ENCODE results near the gene MRLN.
"Not testable (repeated sequence)": the region's sequence is repeated elsewhere in the genome, so short reads cannot be mapped to it uniquely, and the experiment has no call there.

The MRLN gene

GRCh38 chr10:59745163-59745650, 8.0 kb downstream of the MRLN start:
- DNase-seq (ENCODE audit: low read depth): no peak

GRCh38 chr10:59744762-59745161, 8.5 kb downstream of the MRLN start:
- DNase-seq (ENCODE audit: low read depth): not testable (repeated sequence)

- DNase-seq (ENCODE audit: low read depth): not testable (repeated sequence)
Measured at GRCh38 chr10:59744156-59744555, 9.1 kb downstream of the MRLN start.

DNA sequence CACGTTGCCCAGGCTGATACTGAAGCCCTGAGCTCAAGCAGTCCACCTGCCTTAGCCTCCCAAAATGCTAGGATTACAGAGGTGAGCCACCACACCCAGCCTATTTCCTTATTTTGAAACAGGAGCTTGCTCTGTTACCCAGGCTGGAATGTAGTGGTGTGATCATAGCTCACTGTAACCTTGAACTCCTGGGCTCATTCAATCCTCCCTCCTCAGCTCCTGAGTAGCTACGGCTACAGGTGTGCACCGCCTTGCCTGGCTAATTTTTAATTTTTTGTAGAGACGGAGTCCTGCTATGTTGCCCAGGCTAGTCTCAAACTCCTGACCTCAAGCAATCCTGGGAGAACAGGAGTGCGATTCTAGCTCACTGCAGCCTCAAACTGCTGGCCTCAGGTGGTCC, 11.7 kb downstream of the MRLN start:
- no peak for DNase-seq (ENCODE audit: low read depth)

DNA sequence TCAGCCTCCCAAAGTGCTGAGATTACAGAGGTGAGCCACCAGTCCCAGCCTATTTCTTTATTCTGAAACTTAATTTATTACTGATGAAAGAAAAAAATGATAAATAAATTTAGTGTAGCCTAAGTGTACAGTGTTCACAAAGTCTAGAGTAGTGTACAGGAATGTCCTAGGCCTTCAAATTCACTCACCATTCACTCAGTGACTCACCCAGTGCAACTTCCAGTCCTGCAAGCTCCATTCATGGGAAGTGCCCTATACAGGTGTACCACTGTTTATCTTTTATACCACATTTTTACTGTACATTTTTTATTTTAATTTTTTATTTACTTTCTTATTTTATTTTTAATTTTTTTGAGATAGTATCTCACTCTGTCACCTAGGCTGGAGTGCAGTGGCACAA, 12.2 kb downstream of the MRLN start:
- DNase-seq (ENCODE audit: low read depth): no peak

- no peak for DNase-seq (ENCODE audit: low read depth)
Measured at GRCh38 chr10:59736749-59737148, 16.5 kb downstream of the MRLN start.

DNA sequence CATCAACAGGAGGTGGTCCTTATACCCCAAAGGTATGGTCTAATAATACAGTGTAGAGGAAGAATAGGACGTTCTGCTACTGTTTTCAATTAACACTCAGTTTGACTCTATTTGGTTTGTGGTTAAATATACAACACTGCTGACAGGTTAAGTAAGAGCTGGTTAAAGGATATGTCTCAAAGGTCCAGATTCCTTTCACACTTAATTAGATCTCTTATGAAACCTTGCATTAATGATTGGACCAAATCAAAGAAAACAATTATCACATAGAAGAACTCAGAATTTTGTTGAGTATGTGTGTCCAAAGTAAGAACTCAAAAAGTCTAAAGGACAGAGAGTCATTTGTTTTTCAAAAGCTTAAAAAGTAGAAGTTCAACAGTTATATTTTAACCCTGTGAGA, 18.0 kb downstream of the MRLN start:
- no peak for DNase-seq (ENCODE audit: low read depth)

DNA sequence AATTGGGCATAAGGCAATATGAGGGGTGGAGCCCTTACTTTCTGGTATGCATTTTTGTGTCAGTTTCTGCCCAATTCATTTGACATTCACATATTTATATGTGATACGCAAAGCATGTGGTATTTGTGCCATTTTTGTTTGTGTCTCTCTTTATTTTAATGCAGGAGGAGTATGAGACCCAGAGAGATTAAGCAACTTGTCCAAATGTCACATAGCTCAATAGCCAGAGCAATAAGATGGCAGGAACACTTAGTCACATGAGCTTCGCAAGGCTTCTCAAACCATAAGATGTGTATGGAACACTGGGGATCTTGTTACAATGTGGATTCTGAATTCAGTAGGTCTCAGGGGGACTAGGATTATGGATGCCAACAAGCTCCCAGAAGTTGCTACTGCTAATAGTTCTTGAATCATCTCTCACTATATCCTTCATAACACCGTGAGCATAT, 19.2 kb downstream of the MRLN start:
- DNase-seq (ENCODE audit: low read depth): no peak

- not testable (repeated sequence) for DNase-seq (ENCODE audit: low read depth)
Measured at GRCh38 chr10:59733321-59734013, 19.8 kb downstream of the MRLN start.

DNA sequence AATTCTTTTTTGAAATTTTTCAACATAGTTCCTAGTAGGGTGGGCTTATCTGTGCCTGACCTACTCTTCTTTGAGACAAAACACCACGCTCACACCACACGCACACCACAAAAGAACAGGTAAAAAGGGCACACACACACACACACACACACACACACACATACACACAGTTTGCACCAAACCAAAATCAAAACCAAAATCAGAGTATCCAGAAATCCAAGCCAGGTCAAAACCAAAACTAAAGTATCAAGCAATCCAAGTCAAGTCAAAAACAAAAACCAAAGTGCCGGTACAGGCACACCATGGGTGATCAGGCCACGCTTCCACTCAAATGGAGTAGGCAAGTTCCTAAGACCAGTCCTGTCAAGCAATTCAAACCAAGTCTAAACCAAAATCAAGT, 20.4 kb downstream of the MRLN start:
- DNase-seq (ENCODE audit: low read depth): not testable (repeated sequence)

DNA sequence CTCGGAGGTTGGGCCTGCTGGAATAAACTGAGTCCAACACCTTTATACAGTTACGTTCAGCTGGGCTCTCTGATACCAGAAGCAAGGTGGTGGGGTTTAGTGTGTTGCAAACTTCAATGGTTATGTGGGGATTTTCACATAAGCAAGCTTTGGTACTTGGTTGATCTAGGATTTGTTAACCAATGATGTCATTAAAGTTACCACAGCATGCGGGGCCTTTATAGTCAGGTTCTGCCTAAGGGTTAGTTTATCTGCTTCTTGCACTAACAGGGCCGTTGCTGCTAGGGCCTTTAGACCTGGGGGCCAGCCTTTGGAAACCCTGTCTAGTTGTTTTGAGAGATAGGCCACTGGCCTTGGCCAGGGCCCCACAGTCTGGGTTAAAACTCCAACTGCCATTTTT, 24.1 kb downstream of the MRLN start:
- not testable (repeated sequence) for DNase-seq (ENCODE audit: low read depth)

DNA sequence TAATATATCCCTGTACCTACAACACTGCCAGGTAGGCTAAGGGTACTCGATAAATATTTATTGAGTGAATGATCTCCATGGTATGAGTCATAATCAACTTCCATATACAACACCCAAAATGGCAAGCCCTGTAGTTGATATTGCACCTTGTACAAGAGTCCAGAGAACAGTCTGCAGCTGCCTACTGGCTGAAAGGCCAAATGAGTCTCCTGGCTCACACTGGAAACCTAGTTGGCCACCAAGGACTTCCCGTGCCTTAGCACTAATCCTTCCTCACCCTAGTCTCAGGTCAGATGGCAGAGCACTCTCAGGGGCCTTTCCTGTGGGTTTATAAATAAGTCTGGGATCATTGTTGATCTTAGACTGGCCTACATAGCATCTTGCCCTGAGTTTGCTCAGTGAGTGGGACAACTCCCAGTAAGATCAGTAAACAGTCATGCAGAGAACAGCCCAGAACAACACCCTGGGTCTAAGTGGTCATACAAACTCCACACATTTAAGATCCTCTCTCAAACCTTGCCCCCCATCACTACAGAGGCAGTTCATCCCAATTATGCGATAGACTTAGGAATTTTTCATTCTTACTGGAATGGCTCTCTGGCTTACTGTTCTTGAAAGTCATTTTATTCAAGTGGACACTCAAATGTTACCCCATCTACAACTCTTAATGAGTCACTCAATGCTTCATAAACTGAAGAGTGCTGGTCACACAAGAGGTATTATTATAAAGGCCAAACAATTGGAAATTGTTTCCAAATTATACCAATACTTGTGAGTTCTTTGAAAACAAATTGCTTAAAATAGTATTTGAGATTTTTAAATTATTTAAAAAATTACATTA, 28.9 kb downstream of the MRLN start:
- DNase-seq (ENCODE audit: low read depth): no peak

DNA sequence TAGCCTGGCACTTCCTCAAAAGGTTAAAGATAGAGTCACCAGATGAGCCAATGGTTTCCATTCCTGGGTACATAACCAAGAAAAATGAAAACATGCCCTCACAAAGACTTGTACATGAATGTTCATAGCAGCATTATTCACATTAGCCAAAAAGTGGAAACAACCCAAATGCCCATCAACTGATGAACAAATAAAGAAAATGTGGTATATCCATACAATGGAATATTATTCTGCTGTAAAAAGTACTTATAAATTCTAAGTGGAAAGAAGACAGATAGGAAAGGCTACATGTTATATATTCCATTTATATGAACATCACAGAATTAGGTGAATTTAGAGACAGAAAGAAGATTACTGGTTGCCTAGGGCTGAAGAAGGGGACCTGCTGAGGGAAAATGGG, 32.9 kb downstream of the MRLN start:
- no peak for DNase-seq (ENCODE audit: low read depth)

- DNase-seq (ENCODE audit: low read depth): no peak
Measured at GRCh38 chr10:59719374-59719773, 33.9 kb downstream of the MRLN start.

- no peak for DNase-seq (ENCODE audit: low read depth)
Measured at GRCh38 chr10:59718257-59718656, 35.0 kb downstream of the MRLN start.

DNA sequence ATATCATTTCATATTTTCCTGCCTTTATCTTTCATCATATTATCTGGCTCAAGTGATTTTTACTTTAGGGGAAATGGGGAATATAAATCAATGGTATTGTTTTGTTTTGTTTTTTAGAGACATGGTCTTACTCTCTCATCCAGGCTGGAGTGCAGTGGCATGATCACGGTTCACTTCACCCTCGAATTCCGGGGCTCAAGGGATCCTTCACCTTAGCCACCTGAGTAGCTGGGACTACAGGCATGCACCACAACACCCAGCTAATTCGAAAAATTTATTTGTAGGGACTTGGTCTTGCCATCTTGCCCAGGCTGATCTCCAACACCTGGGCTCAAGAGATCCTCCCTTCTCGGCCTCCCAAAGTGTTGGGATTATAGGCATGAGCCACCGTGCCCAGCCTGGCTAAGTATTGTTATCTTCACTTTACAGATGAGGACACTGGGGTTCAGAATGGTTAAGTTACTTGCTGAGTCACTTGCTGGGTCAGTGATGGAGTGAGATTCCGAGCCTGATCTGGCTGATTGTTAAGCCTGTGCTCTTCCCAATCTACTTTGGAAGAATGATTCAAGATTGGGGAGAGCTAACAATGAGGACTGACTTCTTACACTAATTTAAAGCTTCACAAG, 39.9 kb downstream of the MRLN start:
- DNase-seq (ENCODE audit: low read depth): no peak

GRCh38 chr10:59711871-59712494, 41.3 kb downstream of the MRLN start:
- no peak for DNase-seq (ENCODE audit: low read depth)

DNA sequence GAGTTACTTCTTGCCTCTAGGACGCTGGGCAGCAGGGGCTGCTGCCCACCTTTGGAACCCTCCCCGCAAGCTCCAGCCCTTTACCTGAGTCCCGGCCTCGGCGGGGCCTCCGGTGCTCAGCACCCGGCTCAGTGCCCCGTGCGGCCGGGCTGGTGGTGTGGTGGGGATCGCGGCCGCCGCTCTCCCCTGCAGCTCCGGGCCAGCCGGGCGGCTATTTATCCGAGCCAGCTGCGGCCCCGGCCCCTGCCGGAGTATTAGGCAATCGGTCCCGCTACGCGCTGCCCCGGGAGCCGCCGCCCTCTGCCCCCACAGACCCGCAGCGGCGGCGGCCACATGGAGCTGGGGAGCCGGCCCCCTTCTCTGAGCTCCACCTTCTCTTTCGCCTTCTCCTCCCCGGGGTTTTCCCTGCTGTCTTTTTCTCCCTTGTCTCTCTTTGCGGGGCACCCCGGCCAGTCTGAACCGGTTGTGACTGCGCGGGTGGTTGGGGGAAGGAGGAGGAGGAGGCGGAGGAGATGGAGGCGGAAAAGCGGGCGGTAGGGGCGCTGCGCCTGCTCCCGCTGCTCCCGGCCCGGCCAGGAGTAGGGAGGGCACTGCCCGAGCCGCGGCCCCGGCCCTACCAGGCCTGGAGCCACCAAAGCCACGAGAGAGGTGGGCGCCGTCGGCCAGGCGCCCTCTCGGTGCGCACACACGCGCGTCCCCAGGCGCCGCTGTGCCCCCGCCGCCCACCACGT, 43.7 kb downstream of the MRLN start, which contains the start of gene SLC16A9:
TSS of gene SLC16A9 (minus strand) at position 456 of the 731 bp plus-strand sequence. CDS start 25,559 bp downstream, outside the sequence.
- no peak for DNase-seq (ENCODE audit: low read depth)

- no peak for DNase-seq (ENCODE audit: low read depth)
Measured at GRCh38 chr10:59708816-59709394, 44.4 kb downstream of the MRLN start.

DNA sequence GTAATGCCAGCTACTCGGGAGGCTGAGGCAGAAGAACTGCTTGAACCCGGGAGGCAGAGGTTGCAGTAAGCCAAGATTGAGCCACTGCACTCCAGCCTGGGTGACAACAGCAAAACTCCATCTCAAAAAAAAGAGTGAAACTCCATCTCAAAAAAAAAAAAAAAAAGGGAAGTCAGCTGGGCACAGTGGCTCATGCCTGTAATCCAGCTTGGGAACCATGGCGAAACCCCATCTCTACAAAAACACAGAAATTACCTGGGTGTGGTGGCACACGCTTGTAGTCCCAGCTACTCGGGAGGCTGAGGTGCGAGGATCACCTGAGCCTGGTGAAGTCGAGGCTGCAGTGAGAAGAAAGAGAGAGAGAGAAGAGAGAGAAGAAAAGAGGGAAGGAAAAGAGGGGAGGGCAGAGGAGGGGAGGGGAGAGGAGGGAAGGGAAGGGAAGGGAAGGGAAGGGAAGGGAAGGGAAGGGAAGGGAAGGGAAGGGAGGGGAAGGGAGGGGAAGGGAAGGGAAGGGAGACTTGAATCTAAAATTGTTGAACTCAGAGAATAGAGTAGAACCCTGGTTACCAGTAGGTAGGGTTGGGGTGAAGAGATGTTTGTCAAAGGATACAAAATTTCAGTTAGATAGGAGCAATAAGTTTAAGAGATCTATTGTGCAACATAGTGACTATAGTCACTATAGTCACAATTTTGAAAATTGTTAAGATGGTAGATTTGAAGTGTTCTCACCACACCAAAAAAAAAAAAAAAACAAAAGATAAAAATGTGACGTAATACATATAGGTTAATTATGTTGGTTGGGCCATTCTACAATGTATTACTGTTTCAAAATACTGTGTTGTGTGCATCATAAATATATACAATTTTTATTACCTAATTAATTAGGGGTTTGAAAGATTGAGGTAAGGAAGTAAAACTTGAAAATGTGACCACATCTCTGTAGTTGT, 46.1 kb downstream of the MRLN start:
- no peak for DNase-seq (ENCODE audit: low read depth)
